K562 (cell line): ENCODE results near the gene RANBP3. TPM values are rescaled to one million over a fixed set of nuclear protein-coding genes. Genes with fewer than 3 reads are reported as not detected.
A peak's percentile ranks its signal among the peaks of the same experiment; 100 is the strongest.

Experiments used
- ATAC-seq: fragments of 200-7000 bp; cut with Tn5 transposase; 3 replicates; pipeline ENCODE4 v1.9.1; 2020; ENCODE audit warnings: moderate library complexity
- BruUV-seq: library from RNA; stranded (reverse); fragments of 400-500 nt; replicated peaks from 2 replicates; lab custom pipeline; 2021; lab: Mats Ljungman, UMichigan
- CTCF ChIA-PET: fragments of 300-600 bp; formaldehyde crosslinking; extraction: SDS; loops from one replicate; lab custom pipeline; 2021; ENCODE audit warnings: low intra/inter-chr PET ratio; lab: Yijun Ruan, JAX
- POLR2A ChIA-PET: fragments of 300-600, 350-650 bp; sonication (Branson Sonifier 250); formaldehyde crosslinking; extraction: SDS; loops from one replicate; lab custom pipeline; 2021; ENCODE audit warnings: antibody characterized with exemption, inconsistent platforms; lab: Yijun Ruan, JAX
- DNase-seq, 4 experiments: peaks; one replicate each; pipeline versions ENCODE4 v3.0.0 to v3.0.0-alpha.2; 2011 to 2018; ENCODE audit warnings: low spot score in 3 of 4, mixed read lengths in 3 of 4; ENCODE audit errors: extremely low read depth in 1 of 4
- FAIRE-seq: peaks from 2 replicates; lab custom pipeline; 2011; peaks lifted over from hg19 to GRCh38; lab: Jason Lieb, UNC
- H2AFZ ChIP-seq: 2 replicates; pipeline ENCODE4 v1.6.0; 2011; ENCODE audit warnings: low read depth, low read length, control low read depth, inconsistent platforms
- H3K27ac ChIP-seq: fragments of 200-600 bp; 3 replicates; pipeline ENCODE4 v1.8.0; 2011; ENCODE audit warnings: low read depth, mild to moderate bottlenecking, control low read depth, inconsistent platforms, low read length, moderate library complexity, mixed read lengths; ENCODE audit errors: extremely low read depth
- H3K27me3 ChIP-seq, 2 experiments: fragments of 300-600 bp in 1 of 2; 2 replicates in 1 of 2; 3 replicates in 1 of 2; pipeline versions ENCODE4 v1.6.0 to v1.8.0; 2011; ENCODE audit warnings: inconsistent platforms in 2 of 2, low read length in 2 of 2, mild to moderate bottlenecking in 1 of 2, mixed read lengths in 1 of 2, moderate library complexity in 1 of 2; ENCODE audit not compliant: control insufficient read depth in 2 of 2, insufficient read depth in 2 of 2
- H3K36me3 ChIP-seq: fragments of 300-600 bp; 3 replicates; pipeline ENCODE4 v1.8.0; 2011; ENCODE audit warnings: mild to moderate bottlenecking, low read length, inconsistent platforms; ENCODE audit not compliant: control insufficient read depth, insufficient read depth
- H3K4me1 ChIP-seq, 2 experiments: fragments of 200-600 bp in 1 of 2; replicated peaks in 1 of 2; 2 replicates in 1 of 2; 3 replicates in 1 of 2; pipeline versions ENCODE4 v1.5.1 to v1.8.0; 2011; ENCODE audit warnings: inconsistent platforms in 2 of 2, low read length in 2 of 2, mild to moderate bottlenecking in 1 of 2, mixed read lengths in 1 of 2, moderate library complexity in 1 of 2; ENCODE audit not compliant: control insufficient read depth in 2 of 2, insufficient read depth in 2 of 2
- H3K4me2 ChIP-seq: 2 replicates; pipeline ENCODE4 v1.6.1; 2011; ENCODE audit warnings: low read length, control low read depth, inconsistent platforms, mixed read lengths; ENCODE audit not compliant: insufficient read depth
- H3K4me3 ChIP-seq: fragments of 200-600 bp; sonication (generic), shearing (Covaris generic); 2 replicates; pipeline ENCODE4 v1.5.1; 2016; ENCODE audit warnings: control low read depth, inconsistent platforms
- H3K79me2 ChIP-seq: fragments of 200-600 bp; 3 replicates; pipeline ENCODE4 v1.8.0; 2011; ENCODE audit warnings: low read length, inconsistent platforms; ENCODE audit not compliant: control insufficient read depth, insufficient read depth
- H3K9ac ChIP-seq, 2 experiments: 2 replicates each; pipeline versions ENCODE4 v1.6.0 to v1.6.1; 2011; ENCODE audit warnings: low read depth in 2 of 2, low read length in 2 of 2, control low read depth in 1 of 2, inconsistent platforms in 1 of 2, mild to moderate bottlenecking in 1 of 2, mixed read lengths in 1 of 2; ENCODE audit not compliant: insufficient read depth in 1 of 2
- H3K9me1 ChIP-seq: one replicate; pipeline ENCODE4 v1.6.0; 2011; ENCODE audit warnings: inconsistent platforms, mild to moderate bottlenecking, low read length, moderate library complexity; ENCODE audit not compliant: control insufficient read depth, insufficient read depth
- H3K9me3 ChIP-seq: replicated peaks from 2 replicates; pipeline ENCODE4 v1.5.1; 2011; ENCODE audit warnings: low read depth, low read length, inconsistent platforms; ENCODE audit not compliant: control insufficient read depth, insufficient read depth
- H4K20me1 ChIP-seq: replicated peaks from 2 replicates; pipeline ENCODE4 v1.6.1; 2011; ENCODE audit warnings: low read length, inconsistent platforms, mixed read lengths; ENCODE audit not compliant: control insufficient read depth, insufficient read depth
- ASH1L ChIP-seq: fragments of 450-650 bp; IDR thresholded peaks from 2 replicates; pipeline ENCODE4 v1.6.1; 2018; ENCODE audit warnings: borderline replicate concordance, mild to moderate bottlenecking, low read depth; ENCODE audit not compliant: partially characterized antibody
- CTBP1 ChIP-seq: fragments of 450-650 bp; IDR thresholded peaks from 2 replicates; pipeline ENCODE4 v1.6.1; 2016; ENCODE audit warnings: borderline replicate concordance
- DMBX1 ChIP-seq: fragments of 250-450 bp; sonication (Bioruptor Pico); IDR thresholded peaks from 2 replicates; pipeline ENCODE4 v1.8.0; 2022; ENCODE audit warnings: inconsistent platforms, mild to moderate bottlenecking, moderate library complexity, borderline replicate concordance
- FOXJ3 ChIP-seq: sonication (generic); formaldehyde crosslinking; IDR thresholded peaks from 2 replicates; pipeline ENCODE4 v1.4.0; 2020; ENCODE audit warnings: mild to moderate bottlenecking, missing genetic modification reagents
- GTF2B ChIP-seq: IDR thresholded peaks from 2 replicates; pipeline ENCODE4 v1.6.1; 2011; ENCODE audit not compliant: insufficient read length; ENCODE audit errors: extremely low read depth
- HNRNPUL1 ChIP-seq: fragments of 200-400 bp; formaldehyde crosslinking; IDR thresholded peaks from 2 replicates; pipeline ENCODE4 v1.6.1; 2017; ENCODE audit warnings: low read length
- KLF10 ChIP-seq: fragments of 250-450 bp; sonication (Bioruptor Pico); IDR thresholded peaks from 2 replicates; pipeline ENCODE4 v1.6.1; 2021; ENCODE audit warnings: matching md5 sums
- KLF16 ChIP-seq: IDR thresholded peaks from 2 replicates; pipeline ENCODE4 v1.6.1; 2016; ENCODE audit warnings: antibody characterized with exemption
- MBD1 ChIP-seq: fragments of 250-450 bp; sonication (Bioruptor Pico); IDR thresholded peaks from 2 replicates; pipeline ENCODE4 v1.8.0; 2022; ENCODE audit warnings: inconsistent platforms
- MEIS2 ChIP-seq: fragments of 450-650 bp; IDR thresholded peaks from 2 replicates; pipeline ENCODE4 v1.6.1; 2014; ENCODE audit warnings: mild to moderate bottlenecking; ENCODE audit not compliant: partially characterized antibody
- MIER1 ChIP-seq: fragments of 450-650 bp; IDR thresholded peaks from 2 replicates; pipeline ENCODE4 v1.6.1; 2016; ENCODE audit warnings: antibody characterized with exemption, mild to moderate bottlenecking, low read depth
- NEUROD1 ChIP-seq: fragments of 150-350 bp; IDR thresholded peaks from 2 replicates; pipeline ENCODE4 v1.6.1; 2014; ENCODE audit warnings: borderline replicate concordance, low read length, low read depth; ENCODE audit not compliant: partially characterized antibody
- NR3C1 ChIP-seq: sonication (generic); formaldehyde crosslinking; IDR thresholded peaks from 2 replicates; pipeline ENCODE4 v1.8.1; 2022; ENCODE audit warnings: missing genetic modification reagents
- PATZ1 ChIP-seq: fragments of 250-450 bp; sonication (Bioruptor Pico); IDR thresholded peaks from 2 replicates; pipeline ENCODE4 v1.5.0; 2020; ENCODE audit warnings: mild to moderate bottlenecking, borderline replicate concordance
- SRSF1 ChIP-seq: fragments of 200-400 bp; formaldehyde crosslinking; IDR thresholded peaks from 2 replicates; pipeline ENCODE4 v1.6.1; 2017; ENCODE audit warnings: mild to moderate bottlenecking, low read depth, low read length, moderate library complexity
- WHSC1 ChIP-seq: IDR thresholded peaks from one replicate; pipeline ENCODE4 v1.6.1; 2012; ENCODE audit warnings: low read length, control low read depth, inconsistent platforms
- ZNF449 ChIP-seq: fragments of 250-450 bp; sonication (Bioruptor Pico); IDR thresholded peaks from 2 replicates; pipeline ENCODE4 v1.8.0; 2022; ENCODE audit warnings: moderate library complexity, mild to moderate bottlenecking, inconsistent platforms
- ZNF699 ChIP-seq: fragments of 250-450 bp; sonication (Bioruptor Pico); IDR thresholded peaks from 2 replicates; pipeline ENCODE4 v1.8.0; 2021; ENCODE audit warnings: mild to moderate bottlenecking, moderate library complexity; ENCODE audit not compliant: insufficient replicate concordance
- WGBS: fragments of 100-300 bp; shearing (Covaris generic); methylation state at CpG from one replicate; pipeline ENCODE4 v1.1.6; 2016; ENCODE audit warnings: low coverage, mixed read lengths; ENCODE audit not compliant: insufficient coverage; ENCODE audit errors: missing lambda C conversion rate; 5-methylcytosine and 5-hydroxymethylcytosine counted together
- in situ Hi-C: fragments of 300-500 bp; cut with MboI; formaldehyde crosslinking; loops from 4 replicates; pipeline ENCODE4 v1.15.0; 2018; ENCODE audit warnings: inconsistent platforms, mixed read lengths
- intact Hi-C: fragments of 100-400 bp; cut with micrococcal nuclease; formaldehyde crosslinking; loops from 2 replicates; pipeline ENCODE4 v1.14.2; 2022
- polyA plus RNA-seq, 8 experiments: library from polyadenylated mRNA; depleted of rRNA in 4 of 8; stranded (reverse) in 5 of 8; unstranded in 3 of 8; fragments of >200 nt; fragmentation: Nextera tagmentation in 2 of 8; fragmentation: Illumina TruSeq in 1 of 8; extraction: Ambion mirVana in 2 of 8; extraction: Trizol in 1 of 8; gene quantifications; 2 replicates each; pipeline versions ENCODE4 v1.2.1 to v1.2.3, GENCODE V29; 2011 to 2014; ENCODE audit warnings: inconsistent platforms in 1 of 8, missing spikeins in 1 of 8
- total RNA-seq, 7 experiments: library from RNA; depleted of rRNA in 6 of 7; stranded (reverse); fragments of >200 nt in 6 of 7; fragmentation: Illumina TruSeq in 2 of 7; extraction: Trizol in 2 of 7; gene quantifications; 2 replicates each; pipeline versions ENCODE4 v1.2.1 to v1.2.3, GENCODE V29; 2011 to 2021; ENCODE audit warnings: low replicate concordance in 1 of 7

RANBP3 gene
- total and polyA plus RNA-seq, 9 of the 15 experiments (the other 6 are each of a cell fraction or from before 2014, with no cell fraction given): 0.90 to 95.1 (median 63.2) TPM

GRCh38 chr19:5943045-5943444 lies 34.9 kb downstream of the RANBP3 start:
- Histone ChIP-seq H3K9me3 (no peaks in the 10 kb centered on the region), H3K36me3 (peaks cover 55% of the 10 kb centered on the region; the same call in 2 of the 3 replicates), H3K27ac (no peak overlapping the region), H3K4me2 (no peak overlapping the region), H3K4me3 (no peak overlapping the region), H3K9ac (peak overlapping the region in 1 of 2 experiments; percentile 70; a peak in 1 of 4 replicates), H3K79me2 (peaks cover 62% of the 10 kb centered on the region), H3K4me1 (peaks cover 4 to 28% of the 10 kb centered on the region in 2 experiments; a peak in 4 of 5 replicates), H2AFZ (no peak overlapping the region), H3K27me3 (no peaks in the 10 kb centered on the region), H3K9me1 (peaks cover 16% of the 10 kb centered on the region), H4K20me1 (peaks cover 26% of the 10 kb centered on the region)
- intact Hi-C loops: no loop called here
- 89% methylated on average over 10 of the region's 10 CpGs for WGBS
- BruUV-seq: no TSS peak
- FAIRE-seq: no peak
- no peak for ATAC-seq
- no peak for DNase-seq
- in situ Hi-C loops: no loop called here
- ChIA-PET POLR2A (interaction anchor here (0.6 to 1.6 kb wide), 2 partner anchors 10 to 32 kb away, joined by 4 to 7 read pairs; no protein-coding TSS in a partner anchor), CTCF (no interaction called here)
- TF ChIP-seq GTF2B (no peak), KLF16 (no peak), HNRNPUL1 (no peak), KLF10 (CRISPR knock-in tag) (no peak), NEUROD1 (no peak), PATZ1 (CRISPR knock-in tag) (no peak), MEIS2 (no peak), ZNF449 (CRISPR knock-in tag) (no peak), ZNF699 (CRISPR knock-in tag) (no peak), FOXJ3 (no peak), NR3C1 (CRISPR knock-in tag) (no peak), DMBX1 (no peak), CTBP1 (no peak), MBD1 (CRISPR knock-in tag) (no peak), MIER1 (no peak), SRSF1 (no peak), WHSC1 (no peak), ASH1L (no peak)
